Measurements from ENCODE around the gene SOCS4.
"Not testable (repeated sequence)": the region's sequence is repeated elsewhere in the genome, so short reads cannot be mapped to it uniquely, and the experiment has no call there.

Gene SOCS4

GRCh38 chr14:55051423-55052268, 24.6 kb downstream of the SOCS4 start, which contains the start of gene MAPK1IP1L:
MAPK1IP1L (plus strand) TSS chr14:55051647; CDS start chr14:55061684, 10,037 bp downstream.
- peak; percentile 84 for DNase-seq (ENCODE audit: low read depth)

DNA sequence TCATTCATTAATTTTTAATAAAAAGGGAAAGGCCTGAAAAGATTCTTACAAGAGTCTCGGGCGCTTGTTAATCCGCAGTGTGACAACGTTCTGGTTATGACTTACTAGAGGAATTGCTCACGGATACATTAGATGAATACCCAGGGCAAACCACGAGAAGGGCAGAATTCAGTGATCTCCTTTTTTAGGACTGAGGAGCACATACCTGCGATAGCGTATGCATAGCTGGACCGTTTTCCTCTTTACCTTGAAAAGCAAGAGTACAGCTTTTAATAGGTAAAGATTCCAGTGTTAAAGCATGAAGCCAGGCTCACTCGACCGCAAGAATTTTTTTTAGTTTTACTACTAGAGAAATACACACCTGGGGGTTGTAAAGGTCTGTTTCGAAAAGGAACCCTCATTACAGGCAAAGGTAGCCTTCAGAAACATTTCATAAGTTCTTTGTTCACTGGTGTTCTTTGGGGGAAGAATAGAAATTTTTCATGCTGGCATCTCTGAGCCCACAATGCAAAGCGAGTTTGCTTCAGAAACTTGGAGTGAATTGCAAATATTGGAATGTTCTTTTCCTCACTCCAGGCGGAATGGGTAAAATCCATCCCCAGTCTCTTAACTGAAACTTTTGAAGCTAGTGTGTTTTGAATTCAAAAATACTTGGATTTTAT, 25.4 kb downstream of the SOCS4 start:
- no peak for DNase-seq (ENCODE audit: low read depth)

DNA sequence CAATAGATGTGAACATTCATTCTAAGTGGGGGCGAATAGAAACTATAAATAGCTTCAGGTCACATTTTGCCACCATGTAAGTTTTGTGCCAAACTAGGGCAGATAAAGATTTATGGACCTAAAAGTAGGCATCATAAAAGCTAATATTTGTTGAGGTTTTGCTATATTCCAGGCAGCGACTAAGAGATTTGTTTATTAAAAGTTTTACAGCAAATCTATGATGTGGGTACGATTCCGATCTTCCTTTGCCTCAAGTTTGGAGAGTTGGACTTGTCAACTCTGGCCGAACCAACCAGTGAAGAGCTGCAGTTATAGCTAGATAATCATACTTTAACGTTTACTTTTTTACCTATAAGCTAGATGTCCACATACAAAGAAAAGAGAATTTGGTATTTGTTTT, 26.0 kb downstream of the SOCS4 start:
- DNase-seq (ENCODE audit: low read depth), result no peak

DNA sequence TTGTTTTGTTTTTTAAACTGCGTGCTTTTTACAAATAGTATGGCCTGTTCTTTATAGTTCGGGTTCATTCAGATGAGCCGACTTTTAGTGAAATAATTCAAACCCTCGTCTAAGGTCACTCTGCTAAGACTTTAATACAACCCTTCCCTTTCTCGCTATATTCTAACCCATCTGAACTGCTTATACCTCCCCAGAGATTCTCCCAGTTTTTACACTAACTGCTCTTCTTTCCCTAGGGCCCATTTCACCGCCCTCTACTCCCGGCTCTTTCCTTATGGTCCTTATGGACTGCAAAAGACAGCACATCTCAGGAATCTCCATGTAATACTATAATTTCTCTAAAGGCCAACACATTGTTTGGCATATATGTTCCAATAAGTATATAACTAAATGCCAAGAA, 26.5 kb downstream of the SOCS4 start:
- DNase-seq (ENCODE audit: low read depth), result no peak

DNA sequence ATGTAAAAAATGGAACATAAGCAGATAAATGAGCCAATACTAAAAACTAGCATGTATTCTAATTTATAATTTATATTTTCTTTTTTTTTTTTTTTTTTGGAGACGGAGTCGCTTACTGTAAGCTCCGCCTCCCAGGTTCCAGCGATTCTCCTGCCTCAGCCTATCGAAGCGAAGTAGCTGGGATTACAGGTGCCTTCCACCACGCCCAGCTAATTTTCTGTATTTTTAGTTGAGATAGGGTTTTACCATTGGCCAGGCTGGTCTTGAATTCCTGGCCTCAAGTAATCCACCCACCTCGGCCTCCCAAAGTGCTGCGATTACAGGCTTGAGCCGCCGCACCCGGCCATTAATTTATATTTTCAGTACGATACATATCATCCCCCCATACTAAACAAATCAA, 27.1 kb downstream of the SOCS4 start:
- no peak for DNase-seq (ENCODE audit: low read depth)

GRCh38 chr14:55057919-55058318, 30.9 kb downstream of the SOCS4 start:
- no peak for DNase-seq (ENCODE audit: low read depth)

GRCh38 chr14:55059333-55059732, 32.3 kb downstream of the SOCS4 start:
- no peak for DNase-seq (ENCODE audit: low read depth)

DNA sequence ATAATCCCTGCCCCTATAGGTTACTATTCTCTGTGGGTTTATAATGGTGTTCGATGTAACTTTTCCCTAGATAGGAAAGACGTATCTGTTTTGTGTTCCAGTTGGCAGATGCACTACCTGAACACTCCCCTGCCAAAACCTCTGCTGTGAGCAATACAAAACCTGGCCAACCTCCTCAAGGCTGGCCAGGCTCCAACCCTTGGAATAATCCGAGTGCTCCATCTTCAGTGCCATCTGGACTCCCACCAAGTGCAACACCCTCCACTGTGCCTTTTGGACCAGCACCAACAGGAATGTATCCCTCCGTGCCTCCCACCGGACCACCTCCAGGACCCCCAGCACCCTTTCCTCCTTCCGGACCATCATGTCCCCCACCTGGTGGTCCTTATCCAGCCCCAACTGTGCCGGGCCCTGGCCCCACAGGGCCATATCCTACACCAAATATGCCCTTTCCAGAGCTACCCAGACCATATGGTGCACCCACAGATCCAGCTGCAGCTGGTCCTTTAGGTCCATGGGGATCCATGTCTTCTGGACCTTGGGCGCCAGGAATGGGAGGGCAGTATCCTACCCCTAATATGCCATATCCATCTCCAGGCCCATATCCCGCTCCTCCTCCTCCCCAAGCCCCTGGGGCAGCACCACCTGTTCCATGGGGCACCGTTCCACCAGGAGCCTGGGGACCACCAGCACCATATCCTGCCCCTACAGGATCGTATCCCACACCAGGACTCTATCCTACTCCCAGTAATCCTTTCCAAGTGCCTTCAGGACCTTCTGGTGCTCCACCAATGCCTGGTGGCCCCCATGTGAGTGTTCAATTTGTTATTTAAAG, 35.7 kb downstream of the SOCS4 start:
- DNase-seq (ENCODE audit: low read depth), result no peak

DNA sequence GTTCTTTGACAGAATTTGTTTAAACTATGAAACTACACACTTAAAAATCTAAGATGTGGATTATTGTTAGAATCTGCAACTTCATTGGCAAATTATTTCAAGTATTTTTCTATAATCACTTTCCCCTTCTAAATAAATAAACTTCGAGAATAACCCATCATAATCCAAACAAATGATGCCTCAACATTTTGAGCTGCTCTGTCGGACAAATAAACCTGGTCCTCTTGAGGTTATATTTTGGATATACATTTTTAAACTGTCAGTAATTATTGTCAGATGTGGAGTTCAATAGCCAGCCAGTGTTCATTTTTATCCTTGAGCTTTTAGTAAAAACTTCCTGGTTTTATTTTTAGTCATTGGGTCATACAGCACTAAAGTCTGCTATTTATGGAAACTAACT, 37.9 kb downstream of the SOCS4 start:
- DNase-seq (ENCODE audit: low read depth), result not testable (repeated sequence)

GRCh38 chr14:55065411-55065810, 38.4 kb downstream of the SOCS4 start:
- no peak for DNase-seq (ENCODE audit: low read depth)

GRCh38 chr14:55066223-55066622, 39.2 kb downstream of the SOCS4 start:
- DNase-seq (ENCODE audit: low read depth), result no peak

GRCh38 chr14:55070981-55071411, 44.0 kb downstream of the SOCS4 start:
- no peak for DNase-seq (ENCODE audit: low read depth)

DNA sequence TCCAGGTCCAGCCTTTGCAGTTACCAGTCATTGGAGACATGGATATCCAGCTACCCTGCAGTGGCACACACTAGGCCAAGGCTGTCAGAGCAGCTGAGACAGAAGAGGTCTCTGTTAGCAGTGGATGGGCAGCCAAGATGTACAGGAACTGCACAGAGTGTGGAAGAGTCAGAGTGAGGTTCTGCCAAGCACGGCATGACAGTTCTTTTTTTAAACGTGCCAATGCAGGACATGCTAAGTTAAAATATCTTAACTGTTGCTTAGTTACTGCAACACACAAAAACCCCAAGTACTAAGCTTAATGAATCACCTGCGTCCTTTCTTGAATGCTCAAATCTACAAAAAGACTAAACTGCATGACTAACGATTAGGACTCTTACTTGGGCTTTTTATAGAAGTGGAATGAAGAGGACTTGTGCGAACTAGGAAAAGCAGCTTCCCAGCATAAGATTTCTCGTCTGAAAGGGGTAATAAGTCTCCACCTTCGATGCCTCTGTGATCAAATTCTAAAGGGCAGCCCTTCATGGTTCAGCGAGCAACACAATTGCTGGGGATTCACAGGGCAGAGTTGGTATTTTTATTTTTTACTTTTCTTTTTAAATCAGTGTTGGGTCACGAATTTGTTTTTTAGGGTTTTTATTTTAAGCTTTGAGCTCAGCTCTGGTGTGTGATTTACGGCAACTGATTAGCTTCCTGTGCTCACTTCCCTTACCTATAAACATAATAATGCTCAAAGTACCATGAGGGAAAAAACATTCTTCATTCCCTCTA, 45.0 kb downstream of the SOCS4 start:
- no peak for DNase-seq (ENCODE audit: low read depth)

GRCh38 chr14:55073856-55074255, 46.8 kb downstream of the SOCS4 start:
- DNase-seq (ENCODE audit: low read depth), result no peak

GRCh38 chr14:55074662-55075061, 47.6 kb downstream of the SOCS4 start:
- DNase-seq (ENCODE audit: low read depth), result no peak

DNA sequence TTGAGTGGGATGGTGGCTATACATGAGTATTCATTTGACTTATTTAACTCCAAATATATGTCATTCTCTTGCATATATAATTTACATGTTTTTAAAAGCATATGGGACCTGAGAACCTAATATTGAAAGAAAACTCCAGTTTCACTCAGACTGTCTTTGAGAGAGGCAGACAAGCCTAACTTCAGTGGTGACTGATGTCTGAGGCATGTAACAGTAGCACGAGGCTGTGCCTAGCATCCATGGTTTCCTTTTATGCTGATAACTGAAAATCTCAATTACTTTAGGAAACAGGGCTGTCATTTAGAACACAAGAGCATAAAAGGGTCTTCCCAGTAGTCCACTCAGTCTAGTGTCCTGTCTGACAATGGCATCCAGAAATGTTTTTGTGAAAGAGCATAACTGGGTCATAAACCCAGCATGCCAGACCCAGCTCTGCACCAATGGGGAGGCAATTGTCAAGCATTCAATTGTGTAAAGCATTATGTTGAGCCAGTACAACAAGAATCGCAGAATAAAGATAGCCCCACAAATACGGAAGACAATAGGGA, 48.7 kb downstream of the SOCS4 start:
- no peak for DNase-seq (ENCODE audit: low read depth)

- no peak for DNase-seq (ENCODE audit: low read depth)
Observed at GRCh38 chr14:55077170-55078151, 50.4 kb downstream of the SOCS4 start.

- not testable (repeated sequence) for DNase-seq (ENCODE audit: low read depth)
Observed at GRCh38 chr14:55079961-55080360, 52.9 kb downstream of the SOCS4 start.

- DNase-seq (ENCODE audit: low read depth), result no peak
Observed at GRCh38 chr14:55084401-55085059, 57.5 kb downstream of the SOCS4 start.

All from T follicular helper cell (primary cell).